ENCODE results near the gene CHST13. TPM values are rescaled to one million over a fixed set of nuclear protein-coding genes. Genes with fewer than 3 reads are reported as not detected.

Gene CHST13
- total RNA-seq, 4 donors from 2014 or later, result 0.19 to 0.69 (median 0.37) TPM

DNA sequence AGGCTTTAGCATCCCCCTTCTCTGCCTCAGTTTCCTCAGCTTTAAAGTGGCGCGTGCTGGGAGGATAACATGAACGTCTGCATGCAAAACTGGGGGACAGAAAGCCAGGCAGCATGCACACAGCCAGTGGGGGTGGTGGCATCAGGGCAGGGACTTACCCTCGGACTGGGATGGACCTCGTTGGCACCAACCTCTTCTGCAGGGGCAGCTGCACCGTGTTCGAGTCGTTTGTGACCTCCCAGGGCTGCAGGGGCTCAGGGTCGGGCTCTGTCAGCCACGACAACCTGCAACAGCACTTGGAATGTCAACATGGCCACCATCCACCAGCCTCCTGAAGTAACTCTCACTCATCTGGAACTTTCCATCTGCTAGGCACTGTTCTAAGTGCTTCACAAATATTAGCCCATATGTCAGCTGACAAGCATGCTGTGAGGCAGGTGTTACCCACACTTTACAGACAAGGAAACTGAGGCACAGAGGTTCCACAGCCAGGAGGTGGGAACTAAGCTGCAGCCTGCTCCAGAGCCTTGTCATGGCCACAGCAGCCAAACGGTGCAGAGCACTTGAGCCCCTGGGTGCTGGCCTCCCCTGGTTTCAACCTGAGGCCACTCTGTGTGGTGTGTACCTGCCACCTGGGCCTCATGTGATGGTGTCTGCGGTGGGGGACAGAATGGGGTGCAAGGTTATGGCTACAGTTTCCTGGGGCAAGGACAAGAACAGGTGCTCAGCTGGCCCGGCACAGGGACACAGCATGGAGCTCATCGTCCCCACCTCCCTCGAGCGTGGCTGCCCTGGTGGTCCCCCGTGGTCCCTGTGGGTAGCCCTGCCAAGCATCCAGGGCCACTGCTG is 28.1 kb downstream of the CHST13 start:
- intact Hi-C loops (cut with DNase I), result no loop called here
- no peak for DNase-seq (ENCODE audit: extremely low spot score)
- H3K4me1 ChIP-seq, result no peaks in the 10 kb centered on the region
- peaks cover 0 to 19% (median 3%) of the 10 kb centered on the region in 4 donors for H3K27me3 ChIP-seq
- no peaks in the 10 kb centered on the region for H3K36me3 ChIP-seq
- no peak overlapping the region for H3K27ac ChIP-seq (replicated peaks in 1 of 4)
- WGBS, result 63% methylated on average over 8 of the region's 17 CpGs
- no peak overlapping the region for H3K4me3 ChIP-seq
- TF ChIP-seq POLR2AphosphoS5 (IDR thresholded peaks at IDR 0.05), result no peak
- TF ChIP-seq, protein P1, sequence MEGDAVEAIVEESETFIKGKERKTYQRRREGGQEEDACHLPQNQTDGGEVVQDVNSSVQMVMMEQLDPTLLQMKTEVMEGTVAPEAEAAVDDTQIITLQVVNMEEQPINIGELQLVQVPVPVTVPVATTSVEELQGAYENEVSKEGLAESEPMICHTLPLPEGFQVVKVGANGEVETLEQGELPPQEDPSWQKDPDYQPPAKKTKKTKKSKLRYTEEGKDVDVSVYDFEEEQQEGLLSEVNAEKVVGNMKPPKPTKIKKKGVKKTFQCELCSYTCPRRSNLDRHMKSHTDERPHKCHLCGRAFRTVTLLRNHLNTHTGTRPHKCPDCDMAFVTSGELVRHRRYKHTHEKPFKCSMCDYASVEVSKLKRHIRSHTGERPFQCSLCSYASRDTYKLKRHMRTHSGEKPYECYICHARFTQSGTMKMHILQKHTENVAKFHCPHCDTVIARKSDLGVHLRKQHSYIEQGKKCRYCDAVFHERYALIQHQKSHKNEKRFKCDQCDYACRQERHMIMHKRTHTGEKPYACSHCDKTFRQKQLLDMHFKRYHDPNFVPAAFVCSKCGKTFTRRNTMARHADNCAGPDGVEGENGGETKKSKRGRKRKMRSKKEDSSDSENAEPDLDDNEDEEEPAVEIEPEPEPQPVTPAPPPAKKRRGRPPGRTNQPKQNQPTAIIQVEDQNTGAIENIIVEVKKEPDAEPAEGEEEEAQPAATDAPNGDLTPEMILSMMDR (IDR thresholded peaks at IDR 0.05), result no peak
- no peak for TF ChIP-seq EP300 (IDR thresholded peaks at IDR 0.05)
- no peak for TF ChIP-seq POLR2A (IDR thresholded peaks at IDR 0.05; ENCODE audit: low read depth)
- no peaks in the 10 kb centered on the region for H3K9me3 ChIP-seq

DNA sequence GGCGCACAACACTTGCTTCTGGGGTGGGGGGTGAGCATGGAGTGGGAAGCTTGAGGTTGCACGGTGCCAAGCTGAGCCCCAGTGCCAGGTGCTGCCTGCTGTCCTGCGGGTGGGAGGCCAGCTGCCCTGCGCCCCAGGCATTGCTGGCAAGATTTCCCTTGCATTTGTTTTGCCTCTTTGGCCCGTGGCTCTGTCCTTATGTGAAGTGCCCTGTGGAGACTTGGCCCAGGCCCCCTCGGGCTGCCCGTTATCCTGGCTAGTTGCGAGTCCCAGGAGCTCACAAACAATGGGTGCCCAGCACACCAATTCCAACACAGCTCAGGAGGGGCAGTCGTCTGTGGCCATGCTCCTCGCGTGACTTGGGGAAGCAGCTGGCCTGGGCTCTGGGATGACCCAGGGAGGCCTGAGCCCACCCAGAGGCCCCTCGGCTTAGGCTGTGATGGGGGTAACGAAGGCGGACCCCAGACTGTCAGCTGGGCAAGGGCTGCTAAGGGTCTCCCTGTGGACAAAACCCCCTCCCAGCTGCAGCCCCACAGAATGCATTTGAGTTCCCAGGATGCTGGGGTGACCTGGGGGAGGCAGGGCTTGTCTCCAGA is 28.8 kb downstream of the CHST13 start:
- intact Hi-C loops (cut with DNase I), result no loop called here
- Histone ChIP-seq H3K4me1 (no peaks in the 10 kb centered on the region), H3K36me3 (no peaks in the 10 kb centered on the region), H3K9me3 (no peaks in the 10 kb centered on the region), H3K27me3 (peaks cover 0 to 19% (median 3%) of the 10 kb centered on the region in 4 donors), H3K27ac (replicated peaks in 1 of 4) (no peak overlapping the region), H3K4me3 (no peak overlapping the region)
- 81% methylated on average over 6 of the region's 14 CpGs for WGBS
- TF ChIP-seq, protein P1 (IDR thresholded peaks at IDR 0.05), result no peak
- TF ChIP-seq EP300 (IDR thresholded peaks at IDR 0.05) (no peak), POLR2A (IDR thresholded peaks at IDR 0.05; ENCODE audit: low read depth) (no peak), POLR2AphosphoS5 (IDR thresholded peaks at IDR 0.05) (no peak)
- DNase-seq (ENCODE audit: extremely low spot score), result peak; percentile 90

DNA sequence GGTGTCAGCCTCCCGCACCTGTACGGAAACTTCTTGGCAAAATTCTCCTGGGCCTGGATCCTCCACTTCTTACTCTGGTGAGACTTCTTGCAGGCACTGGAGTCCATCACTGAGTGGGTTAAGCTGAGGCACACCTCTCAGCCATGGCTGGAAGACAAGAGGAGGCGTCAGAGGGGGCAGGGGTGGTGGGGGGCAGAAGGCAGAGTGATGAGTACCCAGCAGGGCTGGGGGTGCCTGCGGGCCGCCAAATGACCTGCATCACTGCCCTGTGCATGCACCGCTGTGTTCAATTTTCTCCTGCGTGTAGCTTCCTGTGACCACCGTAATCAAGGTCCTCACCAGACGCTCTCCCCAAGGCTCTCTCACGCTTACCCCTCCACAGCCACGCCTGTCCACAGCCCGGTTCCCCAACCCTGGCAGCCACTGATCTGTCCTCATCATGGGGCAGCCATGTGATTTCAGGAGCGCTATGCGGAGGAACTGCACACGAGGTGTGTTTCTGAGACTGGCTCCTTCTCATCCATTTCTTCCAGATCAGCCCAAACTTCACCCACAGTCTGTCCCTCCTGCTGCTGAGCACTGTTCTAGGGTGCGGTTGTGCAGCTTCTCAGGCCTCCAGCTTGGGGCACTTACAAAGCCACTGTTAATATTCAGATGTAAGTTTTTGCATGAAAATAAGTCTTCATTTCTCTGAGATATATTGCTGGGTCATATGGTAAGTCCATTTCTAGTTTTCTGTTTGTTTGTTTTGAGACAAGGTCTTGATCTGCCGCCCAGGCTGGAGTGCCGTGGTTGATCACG is 29.5 kb downstream of the CHST13 start:
- Histone ChIP-seq H3K4me3 (no peak overlapping the region), H3K27me3 (peaks cover 0 to 17% (median 3%) of the 10 kb centered on the region in 4 donors), H3K36me3 (no peaks in the 10 kb centered on the region), H3K27ac (replicated peaks in 1 of 4) (no peak overlapping the region), H3K4me1 (no peaks in the 10 kb centered on the region), H3K9me3 (no peaks in the 10 kb centered on the region)
- peak; percentile 81 for DNase-seq (ENCODE audit: extremely low spot score)
- intact Hi-C loops (cut with DNase I), result no loop called here
- TF ChIP-seq EP300 (IDR thresholded peaks at IDR 0.05) (no peak), POLR2AphosphoS5 (IDR thresholded peaks at IDR 0.05) (no peak), POLR2A (IDR thresholded peaks at IDR 0.05; ENCODE audit: low read depth) (no peak)
- TF ChIP-seq, protein P1 (IDR thresholded peaks at IDR 0.05), result no peak
- 83% methylated on average over 19 of the region's 19 CpGs for WGBS

DNA sequence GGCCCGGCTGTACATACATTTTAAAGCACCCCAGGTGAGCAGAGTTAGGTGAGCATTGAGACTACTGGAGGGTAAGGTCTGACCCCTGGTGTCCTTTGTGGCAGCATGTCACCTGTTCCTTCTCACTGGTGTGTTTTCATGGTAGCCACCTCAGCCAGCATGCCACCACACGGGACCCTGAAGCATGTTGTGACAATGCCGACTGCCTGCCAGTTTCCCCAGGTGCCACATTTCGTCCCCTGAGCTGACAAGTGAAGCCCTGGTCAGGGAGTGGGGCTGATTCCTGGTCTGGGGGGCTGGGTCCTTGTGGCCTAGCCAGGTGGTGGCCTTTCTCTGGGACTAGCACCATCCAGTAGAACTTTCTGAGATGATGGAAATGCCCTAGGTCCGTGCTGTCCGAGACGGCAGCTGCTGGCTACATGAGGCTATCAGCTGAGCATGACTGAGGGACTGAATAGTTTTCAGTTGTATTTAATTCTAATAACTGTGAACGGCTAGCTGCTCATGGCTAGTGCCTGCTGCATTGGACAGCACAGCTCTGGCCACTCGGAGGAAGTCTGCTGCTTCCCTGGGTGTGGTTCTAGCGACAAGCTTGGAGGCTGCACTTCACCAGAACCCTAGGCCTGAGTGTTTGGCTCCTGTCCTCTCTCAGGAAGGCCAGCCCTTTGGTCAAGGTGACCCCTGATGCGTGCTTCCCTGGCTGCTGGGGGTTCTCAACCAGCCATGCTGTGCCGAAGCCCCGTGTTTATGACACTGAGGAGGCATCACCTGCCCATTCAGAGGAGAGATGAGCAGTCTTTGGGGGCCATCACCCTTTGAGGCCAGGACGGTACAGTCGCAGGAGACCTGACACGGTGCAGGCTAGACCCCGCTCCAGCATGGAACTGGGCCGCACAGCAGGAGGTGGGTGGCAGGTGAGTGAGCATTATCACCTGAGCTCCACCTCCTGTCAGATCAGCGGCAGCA is 30.9 kb downstream of the CHST13 start:
- Histone ChIP-seq H3K27ac (replicated peaks in 1 of 4) (no peak overlapping the region), H3K9me3 (no peaks in the 10 kb centered on the region), H3K36me3 (no peaks in the 10 kb centered on the region), H3K27me3 (peaks cover 0 to 22% (median 3%) of the 10 kb centered on the region in 4 donors), H3K4me1 (no peaks in the 10 kb centered on the region), H3K4me3 (no peak overlapping the region)
- no peak for DNase-seq (ENCODE audit: extremely low spot score)
- TF ChIP-seq POLR2AphosphoS5 (IDR thresholded peaks at IDR 0.05), result no peak
- intact Hi-C loops (cut with DNase I), result no loop called here
- WGBS, result 88% methylated on average over 16 of the region's 19 CpGs
